H9 (cell line): ENCODE data around the gene LRIG3. TPM values are rescaled to one million over a fixed set of nuclear protein-coding genes. Genes with fewer than 3 reads are reported as not detected.
"Not testable (repeated sequence)": the region's sequence is repeated elsewhere in the genome, so short reads cannot be mapped to it uniquely, and the experiment has no call there.

Source experiments
- DNase-seq: peaks from one replicate; pipeline ENCODE4 v3.0.0-alpha.2; 2017
- H2AFZ ChIP-seq: one replicate; pipeline ENCODE4 v1.6.1; 2013; ENCODE audit warnings: mild to moderate bottlenecking, low read length, control low read depth, moderate library complexity
- H2AK5ac ChIP-seq: 2 replicates; pipeline ENCODE4 v1.6.1; 2013; ENCODE audit warnings: low read length, control low read depth, mixed read lengths; ENCODE audit not compliant: insufficient read length
- H2BK120ac ChIP-seq: one replicate; pipeline ENCODE4 v1.6.1; 2013; ENCODE audit warnings: low read depth, mild to moderate bottlenecking, low read length, control low read depth, inconsistent platforms; ENCODE audit not compliant: poor library complexity, severe bottlenecking
- H2BK12ac ChIP-seq: 2 replicates; pipeline ENCODE4 v1.6.1; 2013; ENCODE audit warnings: low read length, control low read depth, mixed read lengths, low read depth; ENCODE audit not compliant: insufficient read length
- H2BK15ac ChIP-seq: 2 replicates; pipeline ENCODE4 v1.6.1; 2013; ENCODE audit warnings: low read depth, low read length, control low read depth
- H2BK20ac ChIP-seq: one replicate; pipeline ENCODE4 v1.6.1; 2013; ENCODE audit warnings: low read depth, mild to moderate bottlenecking, low read length, control low read depth, inconsistent platforms; ENCODE audit not compliant: poor library complexity, severe bottlenecking
- H2BK5ac ChIP-seq: 2 replicates; pipeline ENCODE4 v1.6.1; 2013; ENCODE audit warnings: low read length, control low read depth, mixed read lengths; ENCODE audit not compliant: insufficient read length
- H3K14ac ChIP-seq: 2 replicates; pipeline ENCODE4 v1.6.1; 2013; ENCODE audit warnings: low read length, control low read depth; ENCODE audit not compliant: insufficient read depth
- H3K18ac ChIP-seq: 2 replicates; pipeline ENCODE4 v1.6.1; 2013; ENCODE audit warnings: low read depth, mild to moderate bottlenecking, mixed read lengths, low read length, control low read depth; ENCODE audit not compliant: insufficient read length
- H3K23ac ChIP-seq: 2 replicates; pipeline ENCODE4 v1.6.1; 2013; ENCODE audit warnings: low read length, control low read depth, mixed read lengths, low read depth; ENCODE audit not compliant: insufficient read length
- H3K23me2 ChIP-seq: 2 replicates; pipeline ENCODE4 v1.6.1; 2013; ENCODE audit warnings: low read depth, mild to moderate bottlenecking, mixed read lengths, low read length, control low read depth; ENCODE audit not compliant: insufficient read length, poor library complexity, severe bottlenecking
- H3K27ac ChIP-seq: 2 replicates; pipeline ENCODE4 v1.5.1; 2013; ENCODE audit warnings: low read length, control low read depth, mixed read lengths, low read depth; ENCODE audit not compliant: insufficient read length
- H3K27me3 ChIP-seq: 2 replicates; pipeline ENCODE4 v1.6.1; 2013; ENCODE audit warnings: low read length, control low read depth, inconsistent platforms; ENCODE audit not compliant: insufficient read depth
- H3K4ac ChIP-seq: 2 replicates; pipeline ENCODE4 v1.6.1; 2013; ENCODE audit warnings: low read depth, mild to moderate bottlenecking, control low read depth, inconsistent platforms, low read length, moderate library complexity
- H3K4me1 ChIP-seq: 2 replicates; pipeline ENCODE4 v1.6.1; 2013; ENCODE audit warnings: low read length, control low read depth, inconsistent platforms; ENCODE audit not compliant: insufficient read depth
- H3K4me2 ChIP-seq: 2 replicates; pipeline ENCODE4 v1.6.1; 2013; ENCODE audit warnings: low read length, control low read depth, mixed read lengths; ENCODE audit not compliant: insufficient read length, insufficient read depth
- H3K56ac ChIP-seq: 2 replicates; pipeline ENCODE4 v1.6.1; 2013; ENCODE audit warnings: low read depth, mild to moderate bottlenecking, mixed read lengths, low read length, control low read depth; ENCODE audit not compliant: insufficient read length
- H3K79me1 ChIP-seq: 2 replicates; pipeline ENCODE4 v1.6.1; 2013; ENCODE audit warnings: low read depth, mild to moderate bottlenecking, moderate library complexity, low read length, control low read depth, inconsistent platforms; ENCODE audit not compliant: insufficient read depth, poor library complexity, severe bottlenecking
- H3K79me2 ChIP-seq: 2 replicates; pipeline ENCODE4 v1.6.1; 2013; ENCODE audit warnings: low read length, control low read depth, inconsistent platforms; ENCODE audit not compliant: insufficient read depth
- H3K9ac ChIP-seq: 2 replicates; pipeline ENCODE4 v1.6.1; 2013; ENCODE audit warnings: low read length, control low read depth, mixed read lengths; ENCODE audit not compliant: insufficient read length; ENCODE audit errors: extremely low read depth
- H3K9me3 ChIP-seq: one replicate; pipeline ENCODE4 v1.6.1; 2013; ENCODE audit warnings: low read depth, low read length, inconsistent platforms; ENCODE audit not compliant: control insufficient read depth
- H3T11ph ChIP-seq: one replicate; pipeline ENCODE4 v1.6.1; 2013; ENCODE audit warnings: mild to moderate bottlenecking, low read length, control low read depth, inconsistent platforms
- H4K20me1 ChIP-seq: one replicate; pipeline ENCODE4 v1.6.1; 2013; ENCODE audit not compliant: control insufficient read depth, insufficient read length, insufficient read depth
- H4K5ac ChIP-seq: 2 replicates; pipeline ENCODE4 v1.6.1; 2013; ENCODE audit warnings: low read depth, mild to moderate bottlenecking, mixed read lengths, low read length, control low read depth; ENCODE audit not compliant: insufficient read length
- H4K8ac ChIP-seq: replicated peaks from 2 replicates; pipeline ENCODE4 v1.6.1; 2013; ENCODE audit warnings: low read length, control low read depth, mixed read lengths, low read depth; ENCODE audit not compliant: insufficient read length
- H4K91ac ChIP-seq: 2 replicates; pipeline ENCODE4 v1.6.1; 2013; ENCODE audit warnings: low read depth, mild to moderate bottlenecking, moderate library complexity, mixed read lengths, low read length, control low read depth; ENCODE audit not compliant: insufficient read length
- H3K27ac Mint-ChIP-seq, 3 experiments: 2 replicates in 2 of 3; 3 replicates in 1 of 3; pipeline ENCODE4 v1.8.0; 2020 to 2021; ENCODE audit warnings: mixed read lengths in 3 of 3, mild to moderate bottlenecking in 1 of 3, moderate library complexity in 1 of 3
- H3K27me3 Mint-ChIP-seq: 2 replicates; pipeline ENCODE4 v1.8.0; 2021; ENCODE audit warnings: low read depth, mild to moderate bottlenecking, moderate library complexity, mixed read lengths
- H3K36me3 Mint-ChIP-seq, 3 experiments: 2 replicates in 2 of 3; 3 replicates in 1 of 3; pipeline ENCODE4 v1.8.0; 2020 to 2021; ENCODE audit warnings: low read depth in 3 of 3, mixed read lengths in 3 of 3; ENCODE audit not compliant: insufficient read depth in 1 of 3
- H3K4me1 Mint-ChIP-seq, 2 experiments: 2 replicates each; pipeline ENCODE4 v1.8.0; 2020; ENCODE audit warnings: mixed read lengths in 2 of 2
- H3K4me3 Mint-ChIP-seq, 2 experiments: 2 replicates in 1 of 2; 3 replicates in 1 of 2; pipeline ENCODE4 v1.8.0; 2020 to 2021; ENCODE audit warnings: mild to moderate bottlenecking in 2 of 2, mixed read lengths in 2 of 2, moderate library complexity in 1 of 2
- H3K9me3 Mint-ChIP-seq, 2 experiments: 2 replicates in 1 of 2; 3 replicates in 1 of 2; pipeline ENCODE4 v1.8.0; 2020; ENCODE audit warnings: mild to moderate bottlenecking in 2 of 2, mixed read lengths in 2 of 2, moderate library complexity in 1 of 2
- WGBS: extraction: QIAGEN DNeasy Blood & Tissue Kit; methylation state at CpG from one replicate; pipeline ENCODE4 v1.1.7; 2013; ENCODE audit warnings: missing lambda C conversion rate, low lambda C conversion rate, mixed read lengths; ENCODE audit not compliant: insufficient read length; ENCODE audit errors: extremely low coverage; 5-methylcytosine and 5-hydroxymethylcytosine counted together
- total RNA-seq: library from RNA; stranded (reverse); gene quantifications from 2 replicates; pipeline ENCODE4 v1.2.1, GENCODE V29; 2021
- TF ChIP-seq, protein P1 (sequence below): fragments of 200-600 bp; sonication (generic); conservative IDR thresholded peaks from 3 replicates; pipeline ENCODE4 v1.8.0; 2021; ENCODE audit warnings: antibody characterized with exemption, mild to moderate bottlenecking

The LRIG3 gene
- total RNA-seq, 1 experiment from 2014 or later = 10.9 TPM

DNA sequence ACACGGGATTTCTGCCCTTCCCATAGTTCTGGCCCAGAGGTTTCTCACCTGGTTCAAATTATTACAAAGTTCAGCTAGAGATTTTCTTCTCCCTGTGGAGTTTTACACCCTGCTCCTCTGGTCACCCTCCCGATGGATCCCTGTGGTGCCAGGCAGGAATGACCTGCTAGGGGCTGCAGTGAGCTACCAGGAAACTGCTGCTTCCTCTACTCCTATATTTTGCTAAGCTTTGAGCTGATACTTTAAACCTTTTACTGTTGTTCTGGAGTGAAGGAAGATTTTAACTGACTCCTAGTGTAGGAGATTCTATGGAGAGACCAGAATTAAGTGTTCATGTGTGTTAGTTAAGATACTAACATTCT lies 30.4 kb upstream of the LRIG3 start:
- Histone ChIP-seq H3K4me2 (no peak overlapping the region), H2BK15ac (no peak overlapping the region), H3T11ph (no peak overlapping the region), H3K9me3 (no peaks in the 10 kb centered on the region), H4K91ac (no peak overlapping the region), H3K4me1 (no peaks in the 10 kb centered on the region), H2AK5ac (no peak overlapping the region), H3K23me2 (no peaks in the 10 kb centered on the region), H3K18ac (no peak overlapping the region), H3K56ac (no peak overlapping the region), H3K9ac (no peak overlapping the region), H2AFZ (no peak overlapping the region), H2BK20ac (no peak overlapping the region), H4K20me1 (no peaks in the 10 kb centered on the region), H3K79me2 (no peaks in the 10 kb centered on the region), H2BK5ac (no peak overlapping the region), H2BK12ac (no peak overlapping the region), H3K27me3 (no peaks in the 10 kb centered on the region), H4K8ac (no peak overlapping the region), H3K14ac (no peak overlapping the region), H3K23ac (no peak overlapping the region), H4K5ac (no peak overlapping the region), H2BK120ac (no peak overlapping the region), H3K79me1 (no peaks in the 10 kb centered on the region), H3K4ac (no peak overlapping the region), H3K27ac (no peak overlapping the region)
- no peak for DNase-seq
- Mint-ChIP-seq H3K4me3 (no peak overlapping the region), H3K9me3 (peaks cover 5 to 9% of the 10 kb centered on the region in 2 experiments; a peak in 4 of 5 replicates), H3K36me3 (peaks cover 0 to 10% (median 0%) of the 10 kb centered on the region in 3 experiments; a peak in 4 of 7 replicates), H3K27me3 (no peaks in the 10 kb centered on the region), H3K4me1 (peaks cover 11 to 13% of the 10 kb centered on the region in 2 experiments), H3K27ac (peak overlapping the region in 2 of 3 experiments; percentile 78; a peak in 4 of 7 replicates)
- TF ChIP-seq, protein P1, sequence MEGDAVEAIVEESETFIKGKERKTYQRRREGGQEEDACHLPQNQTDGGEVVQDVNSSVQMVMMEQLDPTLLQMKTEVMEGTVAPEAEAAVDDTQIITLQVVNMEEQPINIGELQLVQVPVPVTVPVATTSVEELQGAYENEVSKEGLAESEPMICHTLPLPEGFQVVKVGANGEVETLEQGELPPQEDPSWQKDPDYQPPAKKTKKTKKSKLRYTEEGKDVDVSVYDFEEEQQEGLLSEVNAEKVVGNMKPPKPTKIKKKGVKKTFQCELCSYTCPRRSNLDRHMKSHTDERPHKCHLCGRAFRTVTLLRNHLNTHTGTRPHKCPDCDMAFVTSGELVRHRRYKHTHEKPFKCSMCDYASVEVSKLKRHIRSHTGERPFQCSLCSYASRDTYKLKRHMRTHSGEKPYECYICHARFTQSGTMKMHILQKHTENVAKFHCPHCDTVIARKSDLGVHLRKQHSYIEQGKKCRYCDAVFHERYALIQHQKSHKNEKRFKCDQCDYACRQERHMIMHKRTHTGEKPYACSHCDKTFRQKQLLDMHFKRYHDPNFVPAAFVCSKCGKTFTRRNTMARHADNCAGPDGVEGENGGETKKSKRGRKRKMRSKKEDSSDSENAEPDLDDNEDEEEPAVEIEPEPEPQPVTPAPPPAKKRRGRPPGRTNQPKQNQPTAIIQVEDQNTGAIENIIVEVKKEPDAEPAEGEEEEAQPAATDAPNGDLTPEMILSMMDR = no peak
- no CpG with 5 or more reads among the region's 2 CpGs for WGBS

DNA sequence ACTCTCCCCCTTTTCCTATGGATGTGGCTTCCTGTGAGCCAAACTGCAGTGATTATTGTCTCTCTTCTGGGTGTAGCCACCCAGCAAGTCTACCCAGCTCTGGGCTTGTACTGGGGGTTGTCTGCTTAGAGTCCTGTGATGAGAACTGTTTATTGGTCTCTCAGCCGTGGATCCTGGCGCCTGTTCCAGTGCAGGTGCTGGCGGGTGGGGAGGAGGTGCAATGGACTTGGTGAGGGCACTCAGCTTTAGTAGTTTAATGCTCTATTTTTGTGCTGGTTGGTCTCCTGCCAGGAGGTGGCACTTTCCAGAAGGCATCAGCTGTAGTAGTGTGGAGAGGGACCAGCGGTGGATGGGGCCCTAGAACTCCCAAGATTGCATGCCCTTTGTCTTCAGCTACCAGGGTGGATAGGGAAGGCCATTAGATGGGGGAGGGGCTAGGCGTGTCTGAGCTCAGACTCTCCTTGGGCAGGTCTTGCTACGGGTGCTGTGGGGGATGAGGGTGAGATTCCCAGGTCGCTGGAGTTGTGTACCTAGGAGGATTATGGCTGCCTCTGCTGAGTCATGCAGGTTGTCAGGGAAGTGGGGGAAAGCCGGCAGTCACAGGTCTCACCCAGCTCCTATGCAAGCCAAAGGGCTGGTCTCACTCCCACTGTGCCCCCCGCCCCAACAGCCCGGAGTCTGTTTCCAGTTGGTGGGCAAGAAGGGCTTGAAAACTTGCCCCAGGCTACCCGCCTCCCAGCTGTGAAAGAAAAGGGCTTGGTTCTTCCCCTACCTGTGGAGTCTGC lies 29.8 kb upstream of the LRIG3 start:
- H3K27me3 Mint-ChIP-seq = not testable (repeated sequence)

More for the DNA sequence above, 29.8 kb upstream of the LRIG3 start:
- H3T11ph ChIP-seq, H2BK120ac ChIP-seq, H2AK5ac ChIP-seq, H4K91ac ChIP-seq, H3K79me2 ChIP-seq, H3K14ac ChIP-seq, H3K18ac ChIP-seq, H2AFZ ChIP-seq, H3K36me3 Mint-ChIP-seq, H3K9me3 ChIP-seq, H3K79me1 ChIP-seq, H3K4me3 Mint-ChIP-seq, H2BK15ac ChIP-seq, H3K4me1 ChIP-seq, H3K9ac ChIP-seq, H4K20me1 ChIP-seq, H4K8ac ChIP-seq, H3K9me3 Mint-ChIP-seq, H3K23ac ChIP-seq, H2BK20ac ChIP-seq, H3K56ac ChIP-seq, H3K23me2 ChIP-seq, H4K5ac ChIP-seq, H3K4me2 ChIP-seq, H3K27ac ChIP-seq, H2BK5ac ChIP-seq, H2BK12ac ChIP-seq, H3K27me3 ChIP-seq, H3K4ac ChIP-seq: not testable (repeated sequence)
- H3K4me1 Mint-ChIP-seq = peaks cover 11 to 13% of the 10 kb centered on the region in 2 experiments
- peak; percentile 52 for DNase-seq
- no CpG with 5 or more reads among the region's 11 CpGs for WGBS
- H3K27ac Mint-ChIP-seq = peak overlapping the region in 1 of 3 experiments; percentile 78; a peak in 3 of 7 replicates
